IPS-15b (cell line): ENCODE measurements around the gene ACAA1.

Source experiments
- H3K27me3 ChIP-seq: one replicate; pipeline ENCODE4 v1.6.1; 2013; ENCODE audit warnings: low read length; ENCODE audit not compliant: control insufficient read depth, insufficient read depth
- H3K36me3 ChIP-seq: one replicate; pipeline ENCODE4 v1.6.1; 2013; ENCODE audit warnings: low read length; ENCODE audit not compliant: control insufficient read depth, insufficient read depth
- H3K4me1 ChIP-seq: one replicate; pipeline ENCODE4 v1.6.1; 2013; ENCODE audit warnings: mild to moderate bottlenecking, low read length; ENCODE audit not compliant: control insufficient read depth, insufficient read depth
- H3K4me3 ChIP-seq: one replicate; pipeline ENCODE4 v1.5.1; 2013; ENCODE audit warnings: low read depth, low read length
- H3K9ac ChIP-seq: one replicate; pipeline ENCODE4 v1.6.1; 2013; ENCODE audit warnings: low read depth, mild to moderate bottlenecking, low read length
- H3K9me3 ChIP-seq: one replicate; pipeline ENCODE4 v1.6.1; 2013; ENCODE audit warnings: mild to moderate bottlenecking, low read length; ENCODE audit not compliant: control insufficient read depth, insufficient read depth

Gene ACAA1

DNA sequence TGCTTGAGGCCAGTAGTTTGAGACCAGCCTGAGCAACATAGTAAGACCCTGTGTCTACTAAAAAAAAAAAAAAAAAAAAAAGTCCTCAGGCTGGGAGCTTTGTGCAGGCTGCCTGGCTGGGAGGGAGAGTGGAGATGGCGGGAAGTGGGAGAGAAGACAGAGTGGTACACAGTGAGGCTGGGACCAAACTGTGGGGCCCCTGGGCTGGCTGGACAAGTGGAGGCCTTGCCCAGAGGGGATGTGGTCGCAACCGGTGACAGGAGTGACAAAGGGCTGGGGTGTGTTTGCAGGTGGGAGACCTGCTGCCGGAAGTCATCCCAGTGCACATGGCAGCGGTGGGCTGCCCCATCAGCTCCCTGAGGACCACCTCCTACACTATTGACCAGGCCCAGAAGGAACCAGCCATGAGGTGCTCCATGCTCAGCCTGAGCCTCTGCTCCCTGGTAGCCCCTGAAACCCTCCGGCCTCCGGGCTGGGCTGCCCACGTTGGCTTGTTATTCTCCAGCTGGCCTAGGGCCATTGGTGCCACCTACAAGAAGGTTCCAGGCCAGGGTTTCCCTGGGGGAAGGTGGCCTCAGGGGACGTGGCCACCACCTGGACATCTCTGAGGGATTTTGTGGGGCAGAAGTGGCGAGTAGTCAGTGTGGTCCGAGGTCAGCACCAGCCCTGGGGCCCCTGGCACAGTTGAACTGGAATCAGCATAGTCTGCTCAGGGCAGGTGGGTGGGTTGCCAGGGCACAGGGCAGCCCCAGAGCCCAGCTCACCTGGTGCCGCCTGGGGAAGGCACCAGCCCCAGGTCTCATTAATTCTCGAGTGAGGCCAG, 22.7 kb downstream of the ACAA1 start:
- Histone ChIP-seq H3K4me1 (no peaks in the 10 kb centered on the region), H3K36me3 (peaks cover 3% of the 10 kb centered on the region), H3K27me3 (no peaks in the 10 kb centered on the region), H3K9ac (no peak overlapping the region), H3K9me3 (no peaks in the 10 kb centered on the region), H3K4me3 (no peak overlapping the region)

DNA sequence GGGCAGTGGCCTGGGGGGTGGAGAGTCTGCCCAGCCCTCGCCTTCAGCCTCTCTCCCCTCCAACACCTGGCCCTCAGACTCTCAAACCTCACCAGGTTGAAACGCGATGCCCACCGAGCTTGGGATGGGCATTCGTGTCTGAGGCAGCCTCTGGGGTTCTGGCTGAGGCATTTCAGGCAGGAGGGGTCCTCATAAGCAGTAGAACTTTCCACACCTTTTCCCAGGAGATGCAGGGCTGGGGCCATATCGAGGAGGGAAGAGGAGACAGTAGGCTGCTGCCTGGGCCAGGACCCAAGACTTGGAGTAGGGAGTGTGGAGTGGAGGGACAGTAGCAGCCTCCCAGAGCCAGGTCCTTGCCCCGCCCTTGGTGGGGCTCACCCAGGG, 24.6 kb downstream of the ACAA1 start:
- Histone ChIP-seq H3K4me3 (no peak overlapping the region), H3K27me3 (no peaks in the 10 kb centered on the region), H3K4me1 (no peaks in the 10 kb centered on the region), H3K9ac (no peak overlapping the region), H3K9me3 (no peaks in the 10 kb centered on the region), H3K36me3 (peaks cover 6% of the 10 kb centered on the region)

DNA sequence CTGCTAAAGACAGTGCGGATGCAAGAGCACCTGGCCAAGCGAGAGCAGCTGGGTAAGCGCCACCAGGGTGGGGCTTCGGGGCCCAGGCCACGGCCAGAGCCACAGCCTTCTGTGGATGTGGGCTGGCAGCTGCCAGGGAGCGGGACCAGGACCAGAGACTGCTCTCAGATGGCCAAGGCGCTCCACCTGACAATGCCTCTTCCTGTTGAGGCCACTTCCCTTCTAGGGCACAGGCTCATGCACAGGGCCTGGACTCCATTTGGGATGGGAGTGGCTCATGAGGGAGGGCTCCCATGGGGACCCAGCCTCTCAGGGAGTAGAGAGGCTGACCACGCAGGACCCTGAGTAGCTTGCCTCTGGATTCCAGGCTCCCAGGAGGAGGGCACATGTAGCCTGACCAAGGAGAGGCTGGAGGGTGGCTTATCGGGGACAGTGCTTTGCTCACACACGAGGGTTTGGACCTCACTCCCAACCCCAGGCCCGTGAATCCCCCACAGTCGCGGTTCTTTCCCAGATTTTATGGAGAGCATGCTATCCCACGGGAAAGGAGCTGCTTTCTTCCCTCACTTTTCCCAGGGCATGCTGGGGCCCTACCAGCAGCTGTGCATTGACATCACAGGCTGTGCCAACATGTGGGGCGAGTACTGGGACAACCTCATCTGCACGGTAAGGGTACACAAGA, 25.1 kb downstream of the ACAA1 start:
- Histone ChIP-seq H3K4me1 (no peaks in the 10 kb centered on the region), H3K9ac (no peak overlapping the region), H3K27me3 (no peaks in the 10 kb centered on the region), H3K4me3 (no peak overlapping the region), H3K36me3 (peaks cover 6% of the 10 kb centered on the region), H3K9me3 (no peaks in the 10 kb centered on the region)

DNA sequence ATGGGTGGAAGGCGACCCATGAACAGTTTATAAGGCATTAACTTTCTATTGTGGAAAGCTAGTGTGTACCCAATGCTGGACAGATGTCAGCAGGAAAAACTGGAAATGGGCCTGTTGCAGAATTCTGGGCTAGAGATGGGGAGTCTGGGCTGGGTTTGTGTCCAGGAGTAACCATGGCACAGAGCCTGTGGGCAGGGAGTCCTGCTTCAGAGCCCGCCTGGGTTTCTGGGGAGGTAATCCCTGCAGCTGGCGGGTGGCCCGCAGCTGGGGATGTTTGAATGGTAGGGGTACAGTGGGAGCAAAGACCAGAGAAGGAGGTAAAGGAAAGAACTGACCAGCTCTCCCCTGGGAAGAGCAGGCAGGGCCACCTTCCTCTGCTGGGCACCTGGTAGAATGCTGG, 25.7 kb downstream of the ACAA1 start:
- Histone ChIP-seq H3K4me1 (no peaks in the 10 kb centered on the region), H3K9ac (no peak overlapping the region), H3K4me3 (no peak overlapping the region)

DNA sequence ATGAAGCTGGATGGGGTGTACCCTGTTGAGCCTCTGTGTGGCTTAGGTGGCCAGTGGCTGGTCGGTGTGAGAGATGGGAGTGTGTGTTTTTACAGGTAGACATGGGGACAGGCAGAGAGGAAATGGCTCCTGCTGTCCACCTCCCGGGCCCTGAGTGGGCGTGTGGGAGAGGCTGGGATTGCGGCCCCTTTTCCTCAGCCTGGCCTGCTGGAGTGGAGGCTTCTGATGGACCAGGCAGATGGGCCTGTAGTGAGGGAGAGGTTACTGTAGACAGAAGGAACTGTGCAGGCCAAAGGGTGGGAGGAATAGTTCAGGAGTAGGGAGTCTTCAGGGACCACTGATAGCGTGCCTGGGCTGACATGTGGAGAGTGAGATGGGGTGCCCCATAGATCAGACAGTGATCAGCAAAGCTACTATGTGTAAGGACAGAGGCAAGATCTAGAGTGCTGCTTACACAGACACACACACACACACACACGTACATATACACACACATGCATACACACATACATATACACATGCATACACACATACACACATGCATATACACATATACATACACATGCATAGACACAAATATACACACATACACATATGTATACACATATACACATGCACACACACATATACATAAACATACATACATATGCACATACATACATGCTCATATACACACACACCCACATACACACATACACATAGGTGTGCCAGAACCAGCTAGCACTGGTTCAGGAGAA, 26.4 kb downstream of the ACAA1 start:
- Histone ChIP-seq H3K9me3 (no peaks in the 10 kb centered on the region), H3K27me3 (no peaks in the 10 kb centered on the region), H3K36me3 (peaks cover 6% of the 10 kb centered on the region), H3K4me1 (no peaks in the 10 kb centered on the region), H3K9ac (no peak overlapping the region), H3K4me3 (no peak overlapping the region)

More for the DNA sequence above, 25.7 kb downstream of the ACAA1 start:
- no peaks in the 10 kb centered on the region for H3K27me3 ChIP-seq
- H3K9me3 ChIP-seq: no peaks in the 10 kb centered on the region
- H3K36me3 ChIP-seq: peaks cover 6% of the 10 kb centered on the region

DNA sequence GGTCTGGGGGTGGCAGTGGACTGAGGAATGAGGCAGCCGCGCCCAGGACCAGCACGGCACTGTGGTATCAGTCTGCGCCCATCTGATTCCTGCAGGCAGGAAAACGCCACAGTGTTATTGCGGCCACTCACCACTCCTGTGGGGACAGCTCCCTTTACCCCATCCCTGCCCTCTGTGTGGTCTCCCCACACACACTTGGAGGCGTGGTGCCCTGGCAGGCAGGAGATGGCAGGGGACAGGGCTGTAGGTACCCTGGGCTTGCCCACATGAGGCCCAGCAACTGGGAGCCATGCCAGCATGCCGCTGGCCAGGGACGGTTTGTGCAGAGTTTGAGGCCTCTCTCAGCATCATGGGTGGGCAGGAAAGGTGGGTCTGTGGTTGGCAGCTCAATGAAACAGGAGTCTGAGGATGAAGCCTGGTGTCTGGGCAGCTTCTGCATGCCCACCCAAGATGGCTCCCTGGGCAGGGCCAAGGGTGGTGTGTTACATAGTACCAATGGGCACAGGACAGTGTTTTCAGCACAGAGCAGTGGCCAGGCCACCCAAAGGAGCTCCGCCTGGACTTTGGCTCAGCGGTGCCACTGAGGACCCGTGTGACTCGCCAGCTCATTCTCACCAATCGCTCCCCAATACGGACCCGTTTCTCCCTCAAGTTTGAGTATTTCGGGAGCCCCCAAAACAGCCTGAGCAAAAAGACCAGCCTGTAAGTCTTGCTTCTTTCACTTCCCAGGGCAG, 27.2 kb downstream of the ACAA1 start:
- Histone ChIP-seq H3K4me3 (no peak overlapping the region), H3K9ac (no peak overlapping the region), H3K27me3 (no peaks in the 10 kb centered on the region), H3K36me3 (peaks cover 6% of the 10 kb centered on the region), H3K4me1 (no peaks in the 10 kb centered on the region), H3K9me3 (no peaks in the 10 kb centered on the region)

DNA sequence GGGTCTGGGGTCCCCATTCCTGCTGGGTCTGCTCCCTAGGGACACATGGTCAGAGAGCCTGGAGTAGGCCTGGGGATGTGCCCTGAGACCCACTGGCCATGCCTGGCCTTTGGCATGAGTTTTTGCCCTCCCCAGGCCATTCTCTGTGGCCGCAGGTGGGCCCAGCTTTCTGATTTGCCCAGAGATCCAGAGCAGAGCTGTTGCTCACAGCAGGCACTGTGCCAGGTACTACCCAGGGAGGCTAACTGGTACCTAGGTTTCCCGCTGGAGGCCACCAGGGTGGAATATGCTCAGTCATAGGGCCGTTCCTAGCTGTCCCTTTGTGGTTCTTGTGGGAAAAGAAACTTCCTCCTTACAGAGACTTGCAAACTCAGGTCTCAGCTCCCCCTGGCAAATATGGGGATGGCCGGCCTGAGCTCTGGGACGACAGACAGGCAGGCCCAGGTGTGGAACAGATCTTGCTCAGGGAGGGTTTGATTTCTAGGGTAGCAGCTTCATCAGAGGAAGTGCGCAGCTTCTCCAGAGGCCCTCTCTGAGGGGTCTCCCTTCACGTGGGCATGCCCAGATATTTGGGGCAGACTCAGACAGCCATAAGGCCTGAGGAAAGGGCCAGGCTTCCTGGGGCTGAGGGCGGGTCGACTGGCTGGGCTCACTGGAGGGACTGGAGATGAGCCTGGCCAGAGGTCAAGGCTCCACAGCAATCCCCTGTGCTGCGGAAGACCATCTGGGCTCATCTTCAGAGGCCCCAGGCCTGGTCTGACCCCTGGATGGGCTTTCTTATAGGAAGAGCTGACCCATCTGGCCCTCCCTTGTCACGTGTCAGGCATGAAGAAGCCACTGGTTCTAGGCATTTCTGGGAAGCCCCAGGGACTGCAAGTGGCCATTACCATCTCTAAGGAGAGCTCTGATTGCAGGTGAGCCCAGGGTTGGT, 28.0 kb downstream of the ACAA1 start:
- Histone ChIP-seq H3K9me3 (no peaks in the 10 kb centered on the region), H3K36me3 (peaks cover 6% of the 10 kb centered on the region), H3K9ac (no peak overlapping the region), H3K4me1 (no peaks in the 10 kb centered on the region), H3K27me3 (no peaks in the 10 kb centered on the region), H3K4me3 (no peak overlapping the region)

DNA sequence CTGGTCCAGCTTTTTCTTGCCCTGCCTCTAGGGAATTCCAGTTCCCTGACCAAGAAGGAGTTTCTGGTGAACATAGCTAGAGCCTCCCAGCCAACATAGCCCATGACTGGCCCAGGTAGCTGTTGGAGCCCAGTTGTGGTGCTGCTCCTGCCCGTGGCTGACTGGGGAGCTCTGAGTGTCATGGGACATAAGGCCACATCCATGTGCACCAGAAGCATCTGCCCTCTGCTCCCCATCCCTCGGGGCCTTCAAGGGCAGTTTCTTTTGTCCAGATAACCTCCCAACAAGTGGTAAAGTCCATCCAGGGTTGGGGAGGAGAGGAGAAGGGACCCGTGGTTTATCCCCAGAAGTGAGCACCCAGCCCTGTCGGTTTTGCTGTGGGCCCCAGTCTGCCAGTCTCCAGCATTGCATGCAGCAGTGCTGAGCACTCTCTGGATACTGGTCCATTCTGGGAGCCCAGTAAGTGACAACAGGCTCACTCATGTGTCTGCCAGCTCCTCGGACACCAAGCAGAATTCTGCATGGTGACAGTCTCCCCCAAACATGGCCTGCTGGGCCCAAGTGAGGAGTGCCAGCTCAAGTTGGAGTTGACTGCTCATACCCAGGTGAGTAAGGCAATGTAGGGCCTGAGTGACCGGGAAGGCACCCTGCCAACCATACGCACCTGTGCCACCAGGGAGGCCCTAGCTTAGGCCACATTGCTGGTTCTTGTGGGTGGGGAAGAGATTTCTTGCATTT, 28.8 kb downstream of the ACAA1 start:
- H3K9ac ChIP-seq: no peak overlapping the region

DNA sequence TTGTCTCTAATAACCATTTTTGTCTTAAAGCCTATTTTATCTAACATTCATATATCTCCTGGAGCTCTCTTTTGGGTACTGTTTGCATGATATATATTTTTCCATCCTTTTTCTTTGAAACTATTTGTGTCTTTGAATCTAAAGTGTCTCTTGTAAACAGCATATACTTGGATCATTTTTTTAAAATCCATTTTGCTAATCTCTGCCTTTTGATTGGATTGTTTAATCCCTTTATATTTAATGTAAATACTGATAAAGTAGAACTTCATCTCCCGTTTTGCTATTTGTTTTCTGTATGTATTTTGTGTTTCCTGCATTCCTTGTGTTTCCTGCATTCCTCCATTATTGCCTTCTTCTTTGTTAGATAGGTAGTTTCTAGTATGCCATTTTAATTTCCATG, 31.4 kb downstream of the ACAA1 start:
- H3K36me3 ChIP-seq: peaks cover 2% of the 10 kb centered on the region
- H3K9ac ChIP-seq: no peak overlapping the region
- H3K4me1 ChIP-seq: peaks cover 8% of the 10 kb centered on the region
- H3K4me3 ChIP-seq: no peak overlapping the region
- H3K9me3 ChIP-seq: no peaks in the 10 kb centered on the region
- H3K27me3 ChIP-seq: no peaks in the 10 kb centered on the region

More for the DNA sequence above, 28.8 kb downstream of the ACAA1 start:
- Histone ChIP-seq H3K9me3 (no peaks in the 10 kb centered on the region), H3K36me3 (peaks cover 6% of the 10 kb centered on the region), H3K4me1 (no peaks in the 10 kb centered on the region), H3K27me3 (no peaks in the 10 kb centered on the region), H3K4me3 (no peak overlapping the region)

DNA sequence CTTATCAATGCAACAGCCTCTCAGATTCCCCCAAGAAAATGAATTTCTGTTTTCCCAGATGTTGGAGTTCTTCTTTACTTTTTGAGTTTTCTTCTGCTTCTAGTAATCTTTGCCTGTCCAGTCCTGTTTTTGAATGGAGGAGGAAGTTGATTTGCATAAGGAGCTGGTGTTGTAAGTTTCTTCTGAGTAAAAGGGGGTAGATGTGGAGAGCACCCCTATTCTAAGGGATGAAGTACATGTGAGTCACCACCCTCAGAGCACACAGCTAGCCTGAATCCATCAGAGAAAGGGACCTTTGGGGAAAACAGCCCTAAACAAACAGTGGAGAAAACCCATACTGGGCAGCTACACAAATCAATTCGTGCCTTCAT, 34.5 kb downstream of the ACAA1 start:
- no peaks in the 10 kb centered on the region for H3K9me3 ChIP-seq
- H3K36me3 ChIP-seq: no peaks in the 10 kb centered on the region
- no peaks in the 10 kb centered on the region for H3K27me3 ChIP-seq
- no peak overlapping the region for H3K4me3 ChIP-seq
- no peak overlapping the region for H3K9ac ChIP-seq
- peaks cover 17% of the 10 kb centered on the region for H3K4me1 ChIP-seq
